H9 (cell line): ENCODE measurements around the gene SFN. TPM values are rescaled to one million over a fixed set of nuclear protein-coding genes. Genes with fewer than 3 reads are reported as not detected.

Source experiments
- DNase-seq: peaks from one replicate; pipeline ENCODE4 v3.0.0-alpha.2; 2017
- H2AFZ ChIP-seq: one replicate; pipeline ENCODE4 v1.6.1; 2013; ENCODE audit warnings: mild to moderate bottlenecking, low read length, control low read depth, moderate library complexity
- H2AK5ac ChIP-seq: 2 replicates; pipeline ENCODE4 v1.6.1; 2013; ENCODE audit warnings: low read length, control low read depth, mixed read lengths; ENCODE audit not compliant: insufficient read length
- H2BK120ac ChIP-seq: one replicate; pipeline ENCODE4 v1.6.1; 2013; ENCODE audit warnings: low read depth, mild to moderate bottlenecking, low read length, control low read depth, inconsistent platforms; ENCODE audit not compliant: poor library complexity, severe bottlenecking
- H2BK12ac ChIP-seq: 2 replicates; pipeline ENCODE4 v1.6.1; 2013; ENCODE audit warnings: low read length, control low read depth, mixed read lengths, low read depth; ENCODE audit not compliant: insufficient read length
- H2BK15ac ChIP-seq: 2 replicates; pipeline ENCODE4 v1.6.1; 2013; ENCODE audit warnings: low read depth, low read length, control low read depth
- H2BK20ac ChIP-seq: one replicate; pipeline ENCODE4 v1.6.1; 2013; ENCODE audit warnings: low read depth, mild to moderate bottlenecking, low read length, control low read depth, inconsistent platforms; ENCODE audit not compliant: poor library complexity, severe bottlenecking
- H2BK5ac ChIP-seq: 2 replicates; pipeline ENCODE4 v1.6.1; 2013; ENCODE audit warnings: low read length, control low read depth, mixed read lengths; ENCODE audit not compliant: insufficient read length
- H3K14ac ChIP-seq: 2 replicates; pipeline ENCODE4 v1.6.1; 2013; ENCODE audit warnings: low read length, control low read depth; ENCODE audit not compliant: insufficient read depth
- H3K18ac ChIP-seq: 2 replicates; pipeline ENCODE4 v1.6.1; 2013; ENCODE audit warnings: low read depth, mild to moderate bottlenecking, mixed read lengths, low read length, control low read depth; ENCODE audit not compliant: insufficient read length
- H3K23ac ChIP-seq: 2 replicates; pipeline ENCODE4 v1.6.1; 2013; ENCODE audit warnings: low read length, control low read depth, mixed read lengths, low read depth; ENCODE audit not compliant: insufficient read length
- H3K23me2 ChIP-seq: 2 replicates; pipeline ENCODE4 v1.6.1; 2013; ENCODE audit warnings: low read depth, mild to moderate bottlenecking, mixed read lengths, low read length, control low read depth; ENCODE audit not compliant: insufficient read length, poor library complexity, severe bottlenecking
- H3K27ac ChIP-seq: 2 replicates; pipeline ENCODE4 v1.5.1; 2013; ENCODE audit warnings: low read length, control low read depth, mixed read lengths, low read depth; ENCODE audit not compliant: insufficient read length
- H3K27me3 ChIP-seq: 2 replicates; pipeline ENCODE4 v1.6.1; 2013; ENCODE audit warnings: low read length, control low read depth, inconsistent platforms; ENCODE audit not compliant: insufficient read depth
- H3K4ac ChIP-seq: 2 replicates; pipeline ENCODE4 v1.6.1; 2013; ENCODE audit warnings: low read depth, mild to moderate bottlenecking, control low read depth, inconsistent platforms, low read length, moderate library complexity
- H3K4me1 ChIP-seq: 2 replicates; pipeline ENCODE4 v1.6.1; 2013; ENCODE audit warnings: low read length, control low read depth, inconsistent platforms; ENCODE audit not compliant: insufficient read depth
- H3K4me2 ChIP-seq: 2 replicates; pipeline ENCODE4 v1.6.1; 2013; ENCODE audit warnings: low read length, control low read depth, mixed read lengths; ENCODE audit not compliant: insufficient read length, insufficient read depth
- H3K56ac ChIP-seq: 2 replicates; pipeline ENCODE4 v1.6.1; 2013; ENCODE audit warnings: low read depth, mild to moderate bottlenecking, mixed read lengths, low read length, control low read depth; ENCODE audit not compliant: insufficient read length
- H3K79me1 ChIP-seq: 2 replicates; pipeline ENCODE4 v1.6.1; 2013; ENCODE audit warnings: low read depth, mild to moderate bottlenecking, moderate library complexity, low read length, control low read depth, inconsistent platforms; ENCODE audit not compliant: insufficient read depth, poor library complexity, severe bottlenecking
- H3K79me2 ChIP-seq: 2 replicates; pipeline ENCODE4 v1.6.1; 2013; ENCODE audit warnings: low read length, control low read depth, inconsistent platforms; ENCODE audit not compliant: insufficient read depth
- H3K9ac ChIP-seq: 2 replicates; pipeline ENCODE4 v1.6.1; 2013; ENCODE audit warnings: low read length, control low read depth, mixed read lengths; ENCODE audit not compliant: insufficient read length; ENCODE audit errors: extremely low read depth
- H3K9me3 ChIP-seq: one replicate; pipeline ENCODE4 v1.6.1; 2013; ENCODE audit warnings: low read depth, low read length, inconsistent platforms; ENCODE audit not compliant: control insufficient read depth
- H3T11ph ChIP-seq: one replicate; pipeline ENCODE4 v1.6.1; 2013; ENCODE audit warnings: mild to moderate bottlenecking, low read length, control low read depth, inconsistent platforms
- H4K20me1 ChIP-seq: one replicate; pipeline ENCODE4 v1.6.1; 2013; ENCODE audit not compliant: control insufficient read depth, insufficient read length, insufficient read depth
- H4K5ac ChIP-seq: 2 replicates; pipeline ENCODE4 v1.6.1; 2013; ENCODE audit warnings: low read depth, mild to moderate bottlenecking, mixed read lengths, low read length, control low read depth; ENCODE audit not compliant: insufficient read length
- H4K8ac ChIP-seq: replicated peaks from 2 replicates; pipeline ENCODE4 v1.6.1; 2013; ENCODE audit warnings: low read length, control low read depth, mixed read lengths, low read depth; ENCODE audit not compliant: insufficient read length
- H4K91ac ChIP-seq: 2 replicates; pipeline ENCODE4 v1.6.1; 2013; ENCODE audit warnings: low read depth, mild to moderate bottlenecking, moderate library complexity, mixed read lengths, low read length, control low read depth; ENCODE audit not compliant: insufficient read length
- H3K27ac Mint-ChIP-seq, 3 experiments: 2 replicates in 2 of 3; 3 replicates in 1 of 3; pipeline ENCODE4 v1.8.0; 2020 to 2021; ENCODE audit warnings: mixed read lengths in 3 of 3, mild to moderate bottlenecking in 1 of 3, moderate library complexity in 1 of 3
- H3K27me3 Mint-ChIP-seq: 2 replicates; pipeline ENCODE4 v1.8.0; 2021; ENCODE audit warnings: low read depth, mild to moderate bottlenecking, moderate library complexity, mixed read lengths
- H3K36me3 Mint-ChIP-seq, 3 experiments: 2 replicates in 2 of 3; 3 replicates in 1 of 3; pipeline ENCODE4 v1.8.0; 2020 to 2021; ENCODE audit warnings: low read depth in 3 of 3, mixed read lengths in 3 of 3; ENCODE audit not compliant: insufficient read depth in 1 of 3
- H3K4me1 Mint-ChIP-seq, 2 experiments: 2 replicates each; pipeline ENCODE4 v1.8.0; 2020; ENCODE audit warnings: mixed read lengths in 2 of 2
- H3K4me3 Mint-ChIP-seq, 2 experiments: 2 replicates in 1 of 2; 3 replicates in 1 of 2; pipeline ENCODE4 v1.8.0; 2020 to 2021; ENCODE audit warnings: mild to moderate bottlenecking in 2 of 2, mixed read lengths in 2 of 2, moderate library complexity in 1 of 2
- H3K9me3 Mint-ChIP-seq, 2 experiments: 2 replicates in 1 of 2; 3 replicates in 1 of 2; pipeline ENCODE4 v1.8.0; 2020; ENCODE audit warnings: mild to moderate bottlenecking in 2 of 2, mixed read lengths in 2 of 2, moderate library complexity in 1 of 2
- CTCF ChIP-seq: fragments of 200-600 bp; sonication (generic); conservative IDR thresholded peaks from 3 replicates; pipeline ENCODE4 v1.8.0; 2021; ENCODE audit warnings: antibody characterized with exemption, mild to moderate bottlenecking
- WGBS: extraction: QIAGEN DNeasy Blood & Tissue Kit; methylation state at CpG from one replicate; pipeline ENCODE4 v1.1.7; 2013; ENCODE audit warnings: missing lambda C conversion rate, low lambda C conversion rate, mixed read lengths; ENCODE audit not compliant: insufficient read length; ENCODE audit errors: extremely low coverage; 5-methylcytosine and 5-hydroxymethylcytosine counted together
- total RNA-seq: library from RNA; stranded (reverse); gene quantifications from 2 replicates; pipeline ENCODE4 v1.2.1, GENCODE V29; 2021

The SFN gene
- total RNA-seq, 1 experiment from 2014 or later = 4.3 TPM

GRCh38 chr1:26853156-26853555 is 9.8 kb upstream of the SFN start:
- Histone ChIP-seq H3T11ph (no peak overlapping the region), H4K5ac (no peak overlapping the region), H2BK20ac (no peak overlapping the region), H3K14ac (no peak overlapping the region), H3K79me1 (no peaks in the 10 kb centered on the region), H3K27me3 (no peaks in the 10 kb centered on the region), H3K4me2 (no peak overlapping the region), H4K8ac (no peak overlapping the region), H3K18ac (no peak overlapping the region), H2BK15ac (no peak overlapping the region), H3K4me1 (no peaks in the 10 kb centered on the region), H2BK5ac (no peak overlapping the region), H3K56ac (no peak overlapping the region), H4K20me1 (no peaks in the 10 kb centered on the region), H2BK120ac (no peak overlapping the region), H3K79me2 (no peaks in the 10 kb centered on the region), H3K23me2 (no peaks in the 10 kb centered on the region), H4K91ac (no peak overlapping the region), H3K23ac (no peak overlapping the region), H3K4ac (no peak overlapping the region), H2AK5ac (no peak overlapping the region), H3K9ac (no peak overlapping the region), H3K27ac (no peak overlapping the region), H2AFZ (no peak overlapping the region), H2BK12ac (no peak overlapping the region), H3K9me3 (no peaks in the 10 kb centered on the region)
- H3K36me3 Mint-ChIP-seq = peaks cover 22 to 62% (median 46%) of the 10 kb centered on the region in 3 experiments; a peak in 6 of 7 replicates
- no peaks in the 10 kb centered on the region for H3K9me3 Mint-ChIP-seq
- no peaks in the 10 kb centered on the region for H3K27me3 Mint-ChIP-seq
- H3K27ac Mint-ChIP-seq = no peak overlapping the region
- peak; percentile 84 for DNase-seq
- peaks cover 19 to 22% of the 10 kb centered on the region in 2 experiments for H3K4me1 Mint-ChIP-seq
- H3K4me3 Mint-ChIP-seq = no peak overlapping the region
- WGBS = no CpG with 5 or more reads among the region's 3 CpGs
- peak; percentile 87 for TF ChIP-seq CTCF
